Adrenal gland (tissue), 12 donors: ENCODE data around the gene NEUROD6. TPM values are rescaled to one million over a fixed set of nuclear protein-coding genes. Genes with fewer than 3 reads are reported as not detected.

Source experiments
- DNase-seq, 7 donors: peaks; one replicate each; pipeline ENCODE4 v3.0.0-alpha.2; 2019 to 2020
- H3K27ac ChIP-seq, 5 donors: fragments of 200-600 bp; sonication (generic) in 4 of 5; 1 replicate in 3 of 5; 2 replicates in 2 of 5; pipeline versions ENCODE4 v1.5.1 to v1.8.0; 2016 to 2020; ENCODE audit warnings: mild to moderate bottlenecking in 1 of 5
- H3K27me3 ChIP-seq: fragments of 200-600 bp; 2 replicates; pipeline ENCODE4 v1.8.0; 2021
- H3K36me3 ChIP-seq, 2 donors: fragments of 200-600 bp; replicated peaks in 1 of 2; 1 replicate in 1 of 2; 2 replicates in 1 of 2; pipeline versions ENCODE4 v1.5.1 to v1.8.0; 2018 to 2022
- H3K4me1 ChIP-seq, 2 donors: fragments of 200-600 bp; replicated peaks in 1 of 2; 1 replicate in 1 of 2; 2 replicates in 1 of 2; pipeline versions ENCODE4 v1.5.1 to v1.8.0; 2018 to 2021
- H3K4me3 ChIP-seq, 4 donors: fragments of 200-600 bp; sonication (generic) in 3 of 4; one replicate each; pipeline ENCODE4 v1.5.1; 2016 to 2018
- H3K9me3 ChIP-seq, 3 donors: fragments of 200-600 bp; sonication (generic) in 1 of 3; replicated peaks in 1 of 3; 1 replicate in 2 of 3; 2 replicates in 1 of 3; pipeline versions ENCODE4 v1.5.1 to v1.8.0; 2016 to 2021
- POLR2A ChIP-seq, 2 donors: fragments of 450-650 bp; IDR thresholded peaks; one replicate each; pipeline ENCODE4 v1.6.1; 2017; ENCODE audit warnings: antibody characterized with exemption in 2 of 2, mild to moderate bottlenecking in 2 of 2, moderate library complexity in 1 of 2
- WGBS, 4 donors: extraction: QIAGEN DNeasy Blood & Tissue Kit in 2 of 4; methylation state at CpG; one replicate each; pipeline versions ENCODE4 v1.1.5 to v1.1.7; 2013 to 2017; 5-methylcytosine and 5-hydroxymethylcytosine counted together
- intact Hi-C, 2 donors: fragments of 100-400 bp; cut with DNase I; formaldehyde crosslinking; loops; one replicate each; pipeline versions ENCODE4 v1.14.1 to v1.15.0; 2022 to 2023
- polyA plus RNA-seq, 3 donors: library from polyadenylated mRNA; stranded (reverse); fragments of 200-250 nt in 2 of 3; fragments of 350-450 nt in 1 of 3; fragmentation: Illumina TruSeq in 1 of 3; extraction: RNeasy Lipid Tissue Mini Kit (QIAGEN cat#74804) in 1 of 3; gene quantifications; one replicate each; pipeline ENCODE4 v1.2.3, GENCODE V29; 2013 to 2014
- small RNA-seq, 2 donors: library from RNA; depleted of rRNA; stranded (forward); fragments of <200 nt; gene quantifications; one replicate each; pipeline ENCODE3, GENCODE V24; 2016
- total RNA-seq, 9 donors: library from RNA; depleted of rRNA in 4 of 9; stranded (reverse); fragments of >200 nt in 4 of 9; fragments of 120-200 nt in 1 of 9; fragmentation: NEBNext Ultra II Directional in 1 of 9; extraction: Animal tissue kit (Norgen Biotek cat#: 25700) in 1 of 9; gene quantifications; one replicate each; pipeline versions ENCODE4 v1.1.0 to v1.2.4, GENCODE V29; 2013 to 2023
- TF ChIP-seq, protein P1 (sequence below), 6 experiments: fragments of 450-650 bp in 4 of 6; fragments of 200-600 bp in 2 of 6; sonication (generic) in 1 of 6; IDR thresholded peaks; 1 replicate in 5 of 6; 2 replicates in 1 of 6; pipeline versions ENCODE4 v1.5.1 to v1.8.0; 2016 to 2021; ENCODE audit warnings: antibody characterized with exemption in 6 of 6, mild to moderate bottlenecking in 2 of 6, moderate library complexity in 1 of 6
- donor health status: healthy with polysubstance abuse.
- donor health status: Bipolar disorder and iron deficiency.
- donor health status: DM: yes; HTN: yes; CAD: no.
- donor health status: DM: no; HTN: no; CAD: no.
- donor health status: DM: no; HTN: no; CAD: no.
- donor health status: DM: yes; HTN: yes; CAD: no.

NEUROD6 gene
- total and polyA plus RNA-seq, 12 donors = not detected

DNA sequence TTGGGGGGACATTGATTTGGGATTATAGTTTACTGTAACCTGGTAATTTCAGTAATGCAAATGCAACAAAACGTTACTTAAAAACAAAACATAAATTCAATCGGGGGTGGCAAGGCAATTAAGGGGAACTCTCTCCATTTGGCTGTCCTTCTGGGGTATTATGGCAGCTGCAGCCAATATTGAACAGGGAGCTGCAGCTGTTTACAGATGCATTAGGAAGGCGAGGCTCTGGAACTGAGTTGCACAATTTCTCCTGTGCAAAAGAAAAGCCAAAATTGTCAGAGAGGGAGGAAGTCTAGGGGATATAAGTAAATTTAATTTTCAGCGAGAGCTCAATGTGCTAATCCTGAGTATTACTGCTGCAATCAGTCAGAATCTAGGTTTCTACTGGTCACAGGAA, 36.1 kb downstream of the NEUROD6 start:
- no peak for TF ChIP-seq POLR2A (IDR thresholded peaks at IDR 0.05)
- TF ChIP-seq, protein P1, sequence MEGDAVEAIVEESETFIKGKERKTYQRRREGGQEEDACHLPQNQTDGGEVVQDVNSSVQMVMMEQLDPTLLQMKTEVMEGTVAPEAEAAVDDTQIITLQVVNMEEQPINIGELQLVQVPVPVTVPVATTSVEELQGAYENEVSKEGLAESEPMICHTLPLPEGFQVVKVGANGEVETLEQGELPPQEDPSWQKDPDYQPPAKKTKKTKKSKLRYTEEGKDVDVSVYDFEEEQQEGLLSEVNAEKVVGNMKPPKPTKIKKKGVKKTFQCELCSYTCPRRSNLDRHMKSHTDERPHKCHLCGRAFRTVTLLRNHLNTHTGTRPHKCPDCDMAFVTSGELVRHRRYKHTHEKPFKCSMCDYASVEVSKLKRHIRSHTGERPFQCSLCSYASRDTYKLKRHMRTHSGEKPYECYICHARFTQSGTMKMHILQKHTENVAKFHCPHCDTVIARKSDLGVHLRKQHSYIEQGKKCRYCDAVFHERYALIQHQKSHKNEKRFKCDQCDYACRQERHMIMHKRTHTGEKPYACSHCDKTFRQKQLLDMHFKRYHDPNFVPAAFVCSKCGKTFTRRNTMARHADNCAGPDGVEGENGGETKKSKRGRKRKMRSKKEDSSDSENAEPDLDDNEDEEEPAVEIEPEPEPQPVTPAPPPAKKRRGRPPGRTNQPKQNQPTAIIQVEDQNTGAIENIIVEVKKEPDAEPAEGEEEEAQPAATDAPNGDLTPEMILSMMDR (IDR thresholded peaks at IDR 0.05) = no peak
- intact Hi-C loops = no loop called here
- no peaks in the 10 kb centered on the region for H3K9me3 ChIP-seq
- no peak overlapping the region for H3K27ac ChIP-seq
- no peak overlapping the region for H3K4me3 ChIP-seq
- no peaks in the 10 kb centered on the region for H3K36me3 ChIP-seq
- no peaks in the 10 kb centered on the region for H3K4me1 ChIP-seq
- WGBS, 4 donors = 52 to 66% (median 59%) methylated on average over 4 of the region's 4 CpGs
- no peaks in the 10 kb centered on the region for H3K27me3 ChIP-seq
- DNase-seq = no peak

DNA sequence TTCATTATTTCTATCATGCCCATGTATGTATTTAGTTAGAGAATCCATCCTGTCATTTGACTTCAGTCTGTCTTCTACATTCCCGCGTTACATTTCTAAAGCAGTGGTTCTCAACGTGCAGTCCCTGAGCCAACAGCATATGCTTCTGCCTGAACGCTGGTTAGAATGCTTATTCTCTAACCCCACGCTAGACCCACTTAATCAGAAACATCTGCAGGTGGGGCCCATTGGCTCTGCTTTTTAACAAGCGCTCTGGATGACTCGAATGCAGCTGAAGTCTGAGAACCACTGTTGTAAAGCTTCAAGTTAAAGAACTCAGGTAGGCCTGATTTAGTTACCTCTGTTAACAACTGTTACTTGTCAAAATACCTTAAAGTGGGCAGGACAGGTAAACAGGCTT, 38.2 kb downstream of the NEUROD6 start:
- 63 to 75% (median 73%) methylated on average over 7 of the region's 7 CpGs for WGBS, 4 donors
- no peak for TF ChIP-seq POLR2A (IDR thresholded peaks at IDR 0.05)
- Histone ChIP-seq H3K27ac (no peak overlapping the region), H3K4me1 (no peaks in the 10 kb centered on the region), H3K9me3 (no peaks in the 10 kb centered on the region), H3K36me3 (no peaks in the 10 kb centered on the region), H3K4me3 (no peak overlapping the region), H3K27me3 (no peaks in the 10 kb centered on the region)
- intact Hi-C loops = no loop called here
- no peak for DNase-seq

DNA sequence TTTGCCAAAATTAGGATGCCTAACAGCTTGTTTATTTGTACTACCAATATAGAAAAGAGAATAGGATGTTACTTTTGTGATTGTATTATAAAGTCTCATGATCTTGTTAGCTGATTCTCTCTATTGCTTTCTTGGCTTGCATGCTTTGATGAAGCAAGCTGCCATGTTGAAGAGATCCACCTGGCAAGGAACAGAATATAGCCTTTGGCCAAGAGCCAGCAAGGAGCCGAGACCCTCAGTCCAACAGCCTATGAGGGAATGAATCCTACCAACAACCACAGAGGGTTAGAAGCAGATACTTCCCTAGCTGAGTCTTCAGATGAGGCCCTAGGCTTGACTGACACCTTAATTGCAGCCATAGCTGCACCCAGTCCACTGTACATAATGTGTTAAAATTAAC, 41.2 kb downstream of the NEUROD6 start:
- DNase-seq = no peak
- Histone ChIP-seq H3K27ac (no peak overlapping the region), H3K4me1 (no peaks in the 10 kb centered on the region), H3K9me3 (no peaks in the 10 kb centered on the region), H3K27me3 (no peaks in the 10 kb centered on the region), H3K36me3 (no peaks in the 10 kb centered on the region), H3K4me3 (no peak overlapping the region)
- intact Hi-C loops = no loop called here
- WGBS, 4 donors = 62 to 77% (median 69%) methylated on average over 1 of the region's 1 CpG
- TF ChIP-seq, protein P1 (IDR thresholded peaks at IDR 0.05) = no peak
- no peak for TF ChIP-seq POLR2A (IDR thresholded peaks at IDR 0.05)

DNA sequence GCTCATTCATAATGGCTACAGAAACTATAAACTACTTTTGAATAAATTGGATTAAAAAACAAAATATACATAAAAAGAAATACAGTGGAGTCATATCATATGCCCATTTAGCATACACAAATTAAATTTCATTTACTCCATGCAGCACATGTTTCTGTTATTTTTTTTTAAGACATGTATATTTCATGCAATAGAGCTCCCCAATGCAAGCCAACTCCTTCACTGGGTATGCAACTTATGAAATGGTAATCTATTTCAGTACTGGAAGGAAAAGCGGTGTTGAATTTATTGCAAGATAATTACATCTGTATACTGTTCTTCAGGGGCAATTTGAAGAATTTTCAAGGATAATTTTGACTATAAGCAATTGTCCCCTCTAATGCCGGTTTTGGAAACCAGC, 49.9 kb downstream of the NEUROD6 start:
- no peak overlapping the region for H3K4me3 ChIP-seq
- H3K27me3 ChIP-seq = no peaks in the 10 kb centered on the region
- no peaks in the 10 kb centered on the region for H3K4me1 ChIP-seq
- 57 to 84% (median 60%) methylated on average over 2 of the region's 2 CpGs for WGBS, 4 donors
- H3K36me3 ChIP-seq = no peaks in the 10 kb centered on the region
- DNase-seq = no peak
- intact Hi-C loops = no loop called here
- TF ChIP-seq, protein P1 (IDR thresholded peaks at IDR 0.05) = no peak
- no peak for TF ChIP-seq POLR2A (IDR thresholded peaks at IDR 0.05)
- no peak overlapping the region for H3K27ac ChIP-seq
- no peaks in the 10 kb centered on the region for H3K9me3 ChIP-seq

Small RNA genes within 50 kb of the gene (small RNA-seq; reads per million reads assigned to genes)
- 0 reads per million in 2 donors for gene AC006380.1

Other genes starting within 250 kb of the NEUROD6 start
- under 1 TPM in 1 of 9 donors, not detected in 8; 0.06 TPM for gene ITPRID1, start 173.4 kb upstream of the NEUROD6 start, total RNA-seq
- not detected for gene ITPRID1, start 173.4 kb upstream of the NEUROD6 start, polyA plus RNA-seq